HL-60 (cell line): ENCODE results near the gene RNASE7.

Source experiments
- DNase-seq, 2 experiments: peaks; one replicate each; pipeline ENCODE4 v3.0.0-alpha.2; 2010 to 2020; ENCODE audit warnings: low read depth in 1 of 2, low spot score in 1 of 2
- H3K27ac ChIP-seq: fragments of 250-450 bp; sonication (Bioruptor Pico); replicated peaks from 2 replicates; pipeline ENCODE4 v1.5.1; 2020; ENCODE audit warnings: mild to moderate bottlenecking, moderate library complexity
- H3K27me3 ChIP-seq: fragments of 250-450 bp; sonication (Bioruptor Pico); 2 replicates; pipeline ENCODE4 v1.5.1; 2021; ENCODE audit warnings: mild to moderate bottlenecking, moderate library complexity; ENCODE audit not compliant: insufficient read depth, poor library complexity, severe bottlenecking
- H3K4me3 ChIP-seq: replicated peaks from 2 replicates; pipeline ENCODE4 v1.5.1; 2011; ENCODE audit warnings: mild to moderate bottlenecking, control low read depth, low read length; ENCODE audit not compliant: insufficient read depth
- GABPA ChIP-seq: IDR thresholded peaks from 2 replicates; pipeline ENCODE4 v1.6.1; 2012; ENCODE audit warnings: low read depth
- POLR2AphosphoS5 ChIP-seq: IDR thresholded peaks from 2 replicates; pipeline ENCODE4 v1.6.1; 2012; ENCODE audit warnings: low read depth
- REST ChIP-seq: IDR thresholded peaks from 2 replicates; pipeline ENCODE4 v1.6.1; 2012; ENCODE audit warnings: low read depth; ENCODE audit not compliant: insufficient replicate concordance
- SPI1 ChIP-seq: IDR thresholded peaks from 2 replicates; pipeline ENCODE4 v1.6.1; 2012; ENCODE audit warnings: low read depth, mild to moderate bottlenecking, borderline replicate concordance
- TF ChIP-seq, protein P1 (sequence below): IDR thresholded peaks from one replicate; pipeline ENCODE4 v1.5.1; 2011; ENCODE audit warnings: low read length, control low read depth, inconsistent platforms; ENCODE audit not compliant: insufficient read depth

RNASE7 gene

DNA sequence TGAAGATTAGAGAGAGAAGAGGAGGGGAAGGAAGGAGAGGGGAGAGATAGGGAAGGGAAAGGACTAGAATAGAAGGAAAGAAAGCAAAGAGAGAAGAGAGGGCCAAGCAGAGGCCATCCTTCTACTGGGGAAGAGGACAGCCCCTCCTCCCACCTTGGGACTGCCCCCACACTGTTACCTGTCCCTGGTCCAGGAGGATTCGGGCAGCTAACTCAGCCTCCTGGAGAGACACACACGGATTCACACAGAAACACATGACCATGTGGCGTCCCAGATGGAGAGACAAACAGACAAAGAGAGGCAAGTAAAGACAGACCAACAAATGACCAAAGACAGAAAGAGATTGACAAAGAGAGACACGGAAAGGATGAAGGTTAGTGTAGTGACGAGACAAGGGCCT, 19.5 kb upstream of the RNASE7 start:
- no peak for DNase-seq
- TF ChIP-seq GABPA: no peak
- no peak for TF ChIP-seq POLR2AphosphoS5
- no peak for TF ChIP-seq SPI1
- TF ChIP-seq, protein P1, sequence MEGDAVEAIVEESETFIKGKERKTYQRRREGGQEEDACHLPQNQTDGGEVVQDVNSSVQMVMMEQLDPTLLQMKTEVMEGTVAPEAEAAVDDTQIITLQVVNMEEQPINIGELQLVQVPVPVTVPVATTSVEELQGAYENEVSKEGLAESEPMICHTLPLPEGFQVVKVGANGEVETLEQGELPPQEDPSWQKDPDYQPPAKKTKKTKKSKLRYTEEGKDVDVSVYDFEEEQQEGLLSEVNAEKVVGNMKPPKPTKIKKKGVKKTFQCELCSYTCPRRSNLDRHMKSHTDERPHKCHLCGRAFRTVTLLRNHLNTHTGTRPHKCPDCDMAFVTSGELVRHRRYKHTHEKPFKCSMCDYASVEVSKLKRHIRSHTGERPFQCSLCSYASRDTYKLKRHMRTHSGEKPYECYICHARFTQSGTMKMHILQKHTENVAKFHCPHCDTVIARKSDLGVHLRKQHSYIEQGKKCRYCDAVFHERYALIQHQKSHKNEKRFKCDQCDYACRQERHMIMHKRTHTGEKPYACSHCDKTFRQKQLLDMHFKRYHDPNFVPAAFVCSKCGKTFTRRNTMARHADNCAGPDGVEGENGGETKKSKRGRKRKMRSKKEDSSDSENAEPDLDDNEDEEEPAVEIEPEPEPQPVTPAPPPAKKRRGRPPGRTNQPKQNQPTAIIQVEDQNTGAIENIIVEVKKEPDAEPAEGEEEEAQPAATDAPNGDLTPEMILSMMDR: no peak
- TF ChIP-seq REST: no peak
- Histone ChIP-seq H3K4me3 (no peak overlapping the region), H3K27ac (no peak overlapping the region), H3K27me3 (peaks cover 19% of the 10 kb centered on the region)

- DNase-seq: no peak
- Histone ChIP-seq H3K4me3 (no peak overlapping the region), H3K27ac (no peak overlapping the region), H3K27me3 (peaks cover 19% of the 10 kb centered on the region)
- TF ChIP-seq REST (no peak), POLR2AphosphoS5 (no peak), SPI1 (no peak), GABPA (no peak)
- TF ChIP-seq, protein P1: no peak
Measured at GRCh38 chr14:21023174-21023573, 19.0 kb upstream of the RNASE7 start.

DNA sequence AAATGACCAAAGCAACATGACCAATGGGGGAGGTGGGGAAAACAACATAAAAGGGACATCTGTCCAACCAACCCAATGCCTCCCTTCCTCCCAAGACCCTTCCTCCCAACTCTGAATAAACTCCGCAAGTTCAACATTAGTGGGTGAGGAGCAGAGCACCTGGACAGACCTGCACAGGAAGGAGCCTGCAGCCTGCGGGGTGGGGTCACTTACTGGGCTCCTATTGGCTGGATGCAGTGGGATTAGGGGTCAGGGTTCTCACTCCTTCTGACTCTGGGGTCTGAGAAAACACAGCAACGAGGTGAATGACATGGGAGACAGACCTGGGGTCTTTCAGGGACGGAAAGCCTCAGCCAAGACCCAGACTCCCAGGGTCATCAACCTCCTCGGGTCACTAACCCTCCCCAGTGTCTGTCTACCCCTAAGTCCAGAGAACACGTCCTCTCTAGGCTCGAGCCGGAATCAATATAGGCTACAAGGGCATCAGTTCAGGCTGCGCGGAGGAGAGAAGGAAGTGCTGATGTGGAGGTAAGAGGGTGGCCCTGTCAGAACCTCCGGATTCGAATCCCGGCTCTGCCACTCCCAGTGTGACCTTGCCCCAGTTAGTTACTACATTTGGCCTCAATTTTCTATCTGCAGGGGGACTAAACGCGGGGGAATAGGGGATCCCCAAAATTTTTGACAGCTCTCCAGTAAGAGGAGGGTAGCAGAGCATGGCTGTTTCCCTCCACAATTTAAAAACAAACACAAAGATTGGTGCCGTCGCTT, 18.2 kb upstream of the RNASE7 start:
- TF ChIP-seq REST (no peak), GABPA (no peak), POLR2AphosphoS5 (no peak), SPI1 (no peak)
- peaks cover 19% of the 10 kb centered on the region for H3K27me3 ChIP-seq
- H3K4me3 ChIP-seq: peak overlapping the region; percentile 53
- no peak overlapping the region for H3K27ac ChIP-seq
- no peak for DNase-seq
